IPS-15b (cell line): ENCODE data around the gene CXorf66.

Experiments
- H3K27me3 ChIP-seq: one replicate; pipeline ENCODE4 v1.6.1; 2013; ENCODE audit warnings: low read length; ENCODE audit not compliant: control insufficient read depth, insufficient read depth
- H3K36me3 ChIP-seq: one replicate; pipeline ENCODE4 v1.6.1; 2013; ENCODE audit warnings: low read length; ENCODE audit not compliant: control insufficient read depth, insufficient read depth
- H3K4me1 ChIP-seq: one replicate; pipeline ENCODE4 v1.6.1; 2013; ENCODE audit warnings: mild to moderate bottlenecking, low read length; ENCODE audit not compliant: control insufficient read depth, insufficient read depth
- H3K4me3 ChIP-seq: one replicate; pipeline ENCODE4 v1.5.1; 2013; ENCODE audit warnings: low read depth, low read length
- H3K9ac ChIP-seq: one replicate; pipeline ENCODE4 v1.6.1; 2013; ENCODE audit warnings: low read depth, mild to moderate bottlenecking, low read length
- H3K9me3 ChIP-seq: one replicate; pipeline ENCODE4 v1.6.1; 2013; ENCODE audit warnings: mild to moderate bottlenecking, low read length; ENCODE audit not compliant: control insufficient read depth, insufficient read depth

CXorf66 gene

DNA sequence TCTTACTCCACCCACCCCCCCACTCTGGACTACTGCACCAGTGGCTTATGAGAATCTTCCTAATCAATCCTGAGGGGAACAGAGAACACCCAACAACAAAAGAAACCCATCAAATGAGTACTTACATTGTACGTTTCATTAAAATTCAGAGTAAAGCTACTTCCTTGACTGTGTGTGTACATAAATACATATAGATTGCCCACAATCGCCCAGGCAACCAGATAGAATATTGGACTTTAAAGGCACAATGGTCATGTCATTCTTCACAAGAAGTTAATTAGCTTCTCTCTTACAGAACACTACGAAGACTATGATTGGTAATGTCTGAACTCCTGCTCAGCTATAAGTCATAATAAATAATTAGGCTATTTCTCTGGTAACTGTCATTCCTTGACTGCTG, 20.2 kb downstream of the CXorf66 start:
- Histone ChIP-seq H3K9me3 (no peaks in the 10 kb centered on the region), H3K4me1 (no peaks in the 10 kb centered on the region), H3K27me3 (no peaks in the 10 kb centered on the region), H3K9ac (no peak overlapping the region), H3K36me3 (no peaks in the 10 kb centered on the region), H3K4me3 (no peak overlapping the region)

DNA sequence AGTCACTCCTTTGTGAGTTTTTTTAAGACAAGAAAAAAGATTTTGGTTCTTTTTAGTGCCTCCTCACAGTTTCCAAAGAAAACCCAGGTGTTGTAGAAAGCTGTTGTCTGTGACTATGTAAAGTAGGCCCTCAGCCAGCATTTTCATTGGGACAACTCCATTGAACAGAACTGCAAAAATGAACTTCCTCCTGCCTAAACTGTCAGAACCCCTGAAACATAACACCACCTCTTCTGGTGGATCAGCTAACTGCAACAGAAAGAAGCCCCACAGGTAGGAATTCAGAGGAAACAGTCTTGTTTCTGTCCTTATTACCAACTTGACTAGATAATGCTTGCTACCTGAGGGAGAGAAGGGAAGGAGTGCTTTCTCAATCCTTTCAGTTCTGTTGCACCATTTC, 29.1 kb downstream of the CXorf66 start:
- no peak overlapping the region for H3K9ac ChIP-seq
- H3K9me3 ChIP-seq: no peaks in the 10 kb centered on the region
- H3K4me1 ChIP-seq: peaks cover 17% of the 10 kb centered on the region
- no peaks in the 10 kb centered on the region for H3K36me3 ChIP-seq
- H3K4me3 ChIP-seq: peak overlapping the region; percentile 20
- H3K27me3 ChIP-seq: no peaks in the 10 kb centered on the region

DNA sequence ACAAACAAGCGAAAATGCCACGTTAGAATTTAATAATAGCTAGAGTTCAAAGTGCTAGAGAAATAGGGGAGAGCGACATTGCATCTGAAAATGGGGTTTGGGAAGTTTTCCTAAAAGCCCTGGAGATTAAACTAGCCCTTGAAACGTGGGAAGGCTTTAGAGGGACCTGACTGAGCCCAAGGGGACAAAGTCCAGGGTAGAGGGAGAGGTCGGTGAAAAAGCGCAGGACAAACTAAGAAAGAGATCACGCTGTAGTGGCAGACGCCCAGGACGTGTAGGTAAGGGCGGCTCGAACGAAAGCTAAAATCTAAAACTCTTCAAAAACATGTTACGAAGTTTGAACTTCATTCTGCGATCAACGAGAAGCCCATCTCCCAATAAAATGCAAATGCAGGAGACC, 31.4 kb downstream of the CXorf66 start:
- peak overlapping the region; percentile 51 for H3K9ac ChIP-seq

DNA sequence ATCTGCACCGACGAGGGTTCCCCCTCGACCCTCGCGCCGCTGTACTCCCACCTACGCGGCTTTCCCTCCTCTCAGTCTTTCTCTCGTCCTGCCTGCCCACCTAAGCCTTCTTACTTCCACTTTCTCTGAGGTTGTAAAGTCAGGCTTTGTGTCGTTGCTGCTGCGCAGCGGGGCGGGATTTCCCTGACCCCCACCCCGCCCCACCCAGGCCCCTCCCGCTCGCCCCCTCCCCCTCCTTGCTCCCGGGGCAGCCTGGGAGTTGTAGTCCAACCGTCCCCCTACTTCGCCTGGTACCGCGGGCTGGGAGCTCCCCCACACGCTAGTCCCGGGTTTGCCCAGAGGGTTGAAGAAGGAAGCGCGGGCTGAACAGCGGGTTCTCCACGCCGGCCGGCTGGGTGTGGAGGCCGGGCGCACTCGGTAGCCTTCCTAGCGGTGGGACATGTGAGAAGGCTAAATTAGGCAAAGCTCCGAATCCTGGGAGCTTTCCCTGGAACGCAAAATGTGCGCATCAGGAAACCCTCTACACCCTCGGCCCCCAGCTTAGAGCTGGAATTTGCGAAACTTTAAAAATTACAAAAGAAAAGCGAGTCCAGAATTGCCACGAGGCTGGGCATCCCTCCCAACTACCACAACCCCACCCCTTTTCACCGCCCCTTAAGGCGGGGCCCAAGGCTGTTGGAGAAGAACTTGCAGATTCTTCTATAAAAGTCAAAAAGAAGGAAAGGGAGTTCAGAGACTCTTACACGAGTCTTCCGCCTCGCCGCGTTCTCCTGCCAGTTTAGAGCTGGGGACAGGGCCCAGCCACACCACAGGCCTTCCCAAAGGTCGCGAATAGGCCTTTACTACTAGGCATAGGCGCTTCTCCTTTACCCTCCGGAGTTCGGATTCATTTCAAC, 32.2 kb downstream of the CXorf66 start, which contains the start of gene ATP11C:
Gene ATP11C (minus strand): TSS at position 153 of the 896 bp plus-strand sequence. CDS start 1,011 bp downstream, outside the sequence.
- Histone ChIP-seq H3K9ac (peak within 1 kb of the TSS; percentile 86), H3K4me1 (peaks cover 27% of the 10 kb centered on the region), H3K27me3 (peaks cover 3% of the 10 kb centered on the region), H3K9me3 (no peaks in the 10 kb centered on the region), H3K36me3 (no peaks in the 10 kb centered on the region), H3K4me3 (peak within 1 kb of the TSS; percentile 84)

More for the DNA sequence above, 31.4 kb downstream of the CXorf66 start:
- no peaks in the 10 kb centered on the region for H3K9me3 ChIP-seq
- no peaks in the 10 kb centered on the region for H3K36me3 ChIP-seq
- H3K4me1 ChIP-seq: peaks cover 23% of the 10 kb centered on the region
- H3K4me3 ChIP-seq: peak overlapping the region; percentile 84
- H3K27me3 ChIP-seq: peaks cover 3% of the 10 kb centered on the region

- Histone ChIP-seq H3K27me3 (peaks cover 3% of the 10 kb centered on the region), H3K4me1 (peaks cover 30% of the 10 kb centered on the region), H3K36me3 (no peaks in the 10 kb centered on the region), H3K9me3 (no peaks in the 10 kb centered on the region), H3K4me3 (peak overlapping the region; percentile 84), H3K9ac (peak overlapping the region; percentile 86)
Observed at GRCh38 chrX:139932073-139932900, 33.0 kb downstream of the CXorf66 start.

- no peaks in the 10 kb centered on the region for H3K9me3 ChIP-seq
- H3K9ac ChIP-seq: peak overlapping the region; percentile 86
- H3K4me3 ChIP-seq: peak overlapping the region; percentile 84
- peaks cover 29% of the 10 kb centered on the region for H3K4me1 ChIP-seq
- peaks cover 3% of the 10 kb centered on the region for H3K27me3 ChIP-seq
- no peaks in the 10 kb centered on the region for H3K36me3 ChIP-seq
Observed at GRCh38 chrX:139931646-139932072, 33.7 kb downstream of the CXorf66 start.

DNA sequence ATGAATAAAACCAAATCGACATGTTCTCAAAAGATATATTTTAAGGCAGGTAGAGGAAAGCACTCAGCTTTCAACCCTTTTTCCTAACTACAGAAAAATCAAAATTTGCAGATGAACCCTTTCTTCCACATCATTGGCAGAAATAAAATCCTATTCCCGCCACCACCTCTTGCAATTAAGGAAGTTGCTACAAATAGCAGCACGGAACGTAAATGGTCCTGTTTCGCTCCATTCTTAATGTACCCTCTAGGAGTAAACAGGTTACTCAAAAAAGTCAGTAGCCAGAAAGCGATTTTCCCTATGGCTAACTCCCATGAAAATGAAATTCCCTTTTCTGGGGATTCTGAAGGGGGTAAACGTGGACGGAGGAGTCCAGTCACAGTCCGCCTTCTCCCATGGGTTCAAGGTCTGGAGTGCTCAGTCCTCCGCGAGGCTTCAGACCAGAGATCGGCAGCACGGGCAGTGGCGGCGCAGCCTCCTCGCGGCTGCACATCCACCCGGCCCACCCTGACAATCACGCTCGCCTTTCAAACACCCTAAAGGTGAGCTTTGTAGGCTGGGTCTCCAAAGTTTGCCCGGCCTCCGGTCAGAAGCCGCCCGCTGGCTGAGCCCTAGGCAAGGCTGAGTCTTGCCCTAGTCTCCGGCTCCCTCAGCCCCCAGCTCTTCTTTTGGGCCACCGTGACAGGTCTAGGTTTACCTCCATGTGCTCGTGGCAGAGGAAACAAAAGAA, 34.2 kb downstream of the CXorf66 start:
- H3K4me3 ChIP-seq: peak overlapping the region; percentile 84
- H3K4me1 ChIP-seq: peaks cover 25% of the 10 kb centered on the region
- no peaks in the 10 kb centered on the region for H3K36me3 ChIP-seq
- H3K9me3 ChIP-seq: no peaks in the 10 kb centered on the region
- peak overlapping the region; percentile 86 for H3K9ac ChIP-seq
- H3K27me3 ChIP-seq: peaks cover 3% of the 10 kb centered on the region

DNA sequence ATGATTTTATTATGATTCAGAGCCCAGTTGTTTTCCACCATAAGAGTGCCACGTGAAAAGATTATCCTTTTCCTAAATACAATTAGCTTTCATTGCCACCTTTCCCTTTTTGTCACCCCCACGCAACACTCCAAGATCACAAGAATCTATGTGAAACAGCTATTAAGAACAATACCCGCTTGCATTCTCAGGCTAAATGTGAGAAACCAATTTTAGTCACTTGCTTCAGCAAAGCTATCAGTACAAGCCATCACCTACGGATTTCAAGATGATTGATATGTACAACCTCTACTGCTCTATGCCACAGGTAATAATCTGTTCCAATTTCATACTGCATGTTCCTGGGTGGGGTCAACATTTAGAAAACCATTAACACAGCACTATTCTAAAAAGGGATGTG, 34.9 kb downstream of the CXorf66 start:
- Histone ChIP-seq H3K36me3 (no peaks in the 10 kb centered on the region), H3K4me1 (peaks cover 22% of the 10 kb centered on the region), H3K9me3 (no peaks in the 10 kb centered on the region), H3K27me3 (peaks cover 3% of the 10 kb centered on the region), H3K9ac (no peak overlapping the region), H3K4me3 (peak overlapping the region; percentile 84)

- H3K4me3 ChIP-seq: peak overlapping the region; percentile 84
- H3K4me1 ChIP-seq: peaks cover 22% of the 10 kb centered on the region
- H3K9ac ChIP-seq: peak overlapping the region; percentile 17
Observed at GRCh38 chrX:139929876-139930275, 35.4 kb downstream of the CXorf66 start.

DNA sequence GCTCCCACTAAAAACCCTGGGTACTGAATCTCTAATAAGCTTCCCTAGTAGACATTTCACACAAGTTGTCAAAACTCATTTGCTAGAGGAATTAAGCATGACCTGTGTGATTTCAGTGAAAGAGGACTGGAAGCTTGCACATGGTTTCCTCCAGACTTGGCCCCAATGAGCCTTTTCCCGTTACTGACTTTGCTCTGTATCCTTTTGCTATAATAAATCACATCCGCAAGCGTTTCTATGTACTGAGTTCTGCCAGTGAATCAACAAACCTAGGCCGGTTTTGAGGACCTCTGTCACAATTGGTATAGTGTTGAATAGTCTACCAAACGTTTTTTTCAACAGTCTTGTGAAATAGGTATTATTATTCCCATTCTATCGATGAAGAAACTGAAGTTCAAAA, 40.6 kb downstream of the CXorf66 start:
- H3K9me3 ChIP-seq: no peaks in the 10 kb centered on the region
- H3K4me1 ChIP-seq: peaks cover 11% of the 10 kb centered on the region
- no peaks in the 10 kb centered on the region for H3K36me3 ChIP-seq
- H3K9ac ChIP-seq: no peak overlapping the region
- H3K4me3 ChIP-seq: no peak overlapping the region
- H3K27me3 ChIP-seq: no peaks in the 10 kb centered on the region

More at GRCh38 chrX:139929876-139930275, 35.4 kb downstream of the CXorf66 start:
- no peaks in the 10 kb centered on the region for H3K9me3 ChIP-seq
- peaks cover 3% of the 10 kb centered on the region for H3K27me3 ChIP-seq
- no peaks in the 10 kb centered on the region for H3K36me3 ChIP-seq

DNA sequence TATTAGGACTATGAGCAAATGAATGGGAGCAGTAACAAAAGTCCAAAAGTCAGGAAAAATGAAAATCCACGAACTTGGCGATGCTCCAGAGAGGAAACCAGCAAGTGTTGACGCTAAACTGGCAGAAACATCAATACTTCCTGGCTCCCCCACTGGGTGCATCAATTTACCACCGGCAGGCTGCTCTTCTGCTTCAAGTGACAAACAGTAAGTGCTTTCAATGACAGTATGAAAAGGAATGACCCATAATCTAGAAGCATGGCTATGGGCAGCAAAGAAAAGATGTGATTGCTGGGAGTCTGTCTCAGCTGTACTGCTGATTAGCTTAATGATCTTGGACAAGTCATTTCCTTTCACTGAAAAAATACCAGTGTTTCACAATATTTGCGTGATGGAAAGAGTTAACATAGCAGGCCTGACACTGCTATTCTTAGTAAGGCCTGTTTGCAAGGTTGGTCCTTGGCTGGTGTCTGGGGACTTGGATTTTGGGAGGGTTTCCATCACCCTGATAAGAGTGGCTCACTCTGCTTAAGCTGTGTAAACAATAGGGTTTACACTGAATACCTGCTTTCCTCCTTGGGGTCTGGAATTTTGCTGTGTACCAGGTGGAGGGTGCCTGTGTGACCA, 41.1 kb downstream of the CXorf66 start:
- peaks cover 11% of the 10 kb centered on the region for H3K4me1 ChIP-seq
- no peak overlapping the region for H3K4me3 ChIP-seq
- H3K27me3 ChIP-seq: no peaks in the 10 kb centered on the region
- no peaks in the 10 kb centered on the region for H3K9me3 ChIP-seq
- no peaks in the 10 kb centered on the region for H3K36me3 ChIP-seq
- no peak overlapping the region for H3K9ac ChIP-seq
